ENCODE measurements around the gene PCK2. TPM values are rescaled to one million over a fixed set of nuclear protein-coding genes. Genes with fewer than 3 reads are reported as not detected.

PCK2 gene
- total and polyA plus RNA-seq, 2 of the 13 experiments (the other 11 are each of a cell fraction or from before 2014, with no cell fraction given): 129 to 272 TPM

GRCh38 chr14:24130717-24131548 lies 36.8 kb downstream of the PCK2 start (continued):
- no peak for TF ChIP-seq ZNF709 (CRISPR knock-in tag; IDR thresholded peaks at IDR 0.05)
- TF ChIP-seq KLF9 (CRISPR knock-in tag; IDR thresholded peaks at IDR 0.05; ENCODE audit: low read depth): no peak; the same call in 1 of the 2 replicates
- no peak for TF ChIP-seq ZNF432 (CRISPR knock-in tag; IDR thresholded peaks at IDR 0.05; ENCODE audit: borderline replicate concordance)
- peak; percentile 71 for TF ChIP-seq ARID5B (CRISPR knock-in tag; IDR thresholded peaks at IDR 0.05)
- peak; percentile 42; the same call in 1 of the 2 replicates for TF ChIP-seq ZNF264 (CRISPR knock-in tag; IDR thresholded peaks at IDR 0.05)
- TF ChIP-seq CREB1 (IDR thresholded peaks at IDR 0.05): peak; percentile 15; the same call in 1 of the 2 replicates
- no peak for TF ChIP-seq CREB1 (CRISPR knock-in tag; IDR thresholded peaks at IDR 0.05)
- TF ChIP-seq CREM (IDR thresholded peaks at IDR 0.05): peak; percentile 37; the same call in 1 of the 2 replicates
- no peak for TF ChIP-seq CREM (CRISPR knock-in tag; IDR thresholded peaks at IDR 0.05)
- TF ChIP-seq FOXO1 (CRISPR knock-in tag; IDR thresholded peaks at IDR 0.05): no peak; the same call in 1 of the 2 replicates
- no peak for TF ChIP-seq PAWR (CRISPR knock-in tag; IDR thresholded peaks at IDR 0.05; ENCODE audit: borderline replicate concordance)
- 0 out of 4 replicates have a peak, but pooled peaks of 1 of the 2 experiments have one; percentile 19 for TF ChIP-seq NR2F1 (CRISPR knock-in tag; IDR thresholded peaks at IDR 0.05)
- no peak for TF ChIP-seq TMF1 (CRISPR knock-in tag; IDR thresholded peaks at IDR 0.05; ENCODE audit: low read depth)
- TF ChIP-seq MXD4 (CRISPR knock-in tag; IDR thresholded peaks at IDR 0.05): peak; percentile 80; the same call in 1 of the 2 replicates
- no peak for TF ChIP-seq ZBTB40 (IDR thresholded peaks at IDR 0.05)
- TF ChIP-seq ZBTB40 (CRISPR knock-in tag; IDR thresholded peaks at IDR 0.05): 0 out of 2 replicates have a peak, but pooled peaks have one; percentile 36
- TF ChIP-seq ZNF205 (CRISPR knock-in tag; IDR thresholded peaks at IDR 0.05): no peak
- peak; percentile 69; the same call in 1 of the 2 replicates for TF ChIP-seq ZMYM4 (CRISPR knock-in tag; IDR thresholded peaks at IDR 0.05)
